HS-27A (cell line): ENCODE measurements around the gene CTBP1.

Experiments used
- DNase-seq: peaks from one replicate; pipeline ENCODE4 v3.0.0-alpha.2; 2012; ENCODE audit warnings: low read depth, missing footprints

CTBP1 gene

DNA sequence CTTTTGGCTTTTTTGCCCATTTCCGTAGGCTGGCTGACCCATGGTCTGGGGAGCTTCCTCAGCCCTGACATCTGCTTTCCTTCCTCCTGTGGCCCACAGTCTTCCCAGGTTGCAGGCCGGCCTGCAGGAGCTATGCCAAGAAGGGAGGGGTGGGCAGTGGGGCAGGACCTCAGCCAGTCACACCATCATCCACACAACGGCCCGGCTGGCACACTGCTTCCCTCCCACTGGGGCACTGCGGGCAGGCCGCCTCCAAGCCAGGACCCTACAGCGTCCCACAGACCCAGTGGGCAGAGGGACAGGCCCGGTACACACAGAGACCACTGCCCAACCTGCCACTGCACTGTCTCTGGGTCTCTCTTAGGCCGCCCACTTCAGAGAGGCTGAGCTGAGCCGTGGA lies 38.0 kb downstream of the CTBP1 start:
- no peak for DNase-seq

GRCh38 chr4:1210241-1210841 lies 38.6 kb downstream of the CTBP1 start:
- no peak for DNase-seq

DNA sequence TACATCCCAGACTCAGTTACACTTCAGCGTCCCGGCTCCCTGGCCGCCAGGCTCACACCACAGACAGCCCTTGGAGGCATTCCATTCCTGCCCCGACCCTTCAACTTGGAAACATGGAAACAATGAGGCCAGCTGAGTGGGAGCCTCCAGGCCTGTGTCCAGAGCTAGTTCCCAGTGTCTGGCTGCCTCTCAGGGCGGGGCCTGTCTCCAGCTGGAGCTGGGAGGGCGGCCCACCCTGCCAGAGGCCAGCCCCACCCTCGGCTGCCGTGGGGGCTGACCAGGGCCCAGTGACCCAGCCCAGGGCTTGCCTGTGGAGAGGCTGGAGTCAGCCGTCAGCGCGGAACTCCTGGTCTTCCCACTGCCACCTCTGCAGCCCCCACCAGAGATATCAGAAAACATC lies 39.1 kb downstream of the CTBP1 start:
- DNase-seq: no peak

DNA sequence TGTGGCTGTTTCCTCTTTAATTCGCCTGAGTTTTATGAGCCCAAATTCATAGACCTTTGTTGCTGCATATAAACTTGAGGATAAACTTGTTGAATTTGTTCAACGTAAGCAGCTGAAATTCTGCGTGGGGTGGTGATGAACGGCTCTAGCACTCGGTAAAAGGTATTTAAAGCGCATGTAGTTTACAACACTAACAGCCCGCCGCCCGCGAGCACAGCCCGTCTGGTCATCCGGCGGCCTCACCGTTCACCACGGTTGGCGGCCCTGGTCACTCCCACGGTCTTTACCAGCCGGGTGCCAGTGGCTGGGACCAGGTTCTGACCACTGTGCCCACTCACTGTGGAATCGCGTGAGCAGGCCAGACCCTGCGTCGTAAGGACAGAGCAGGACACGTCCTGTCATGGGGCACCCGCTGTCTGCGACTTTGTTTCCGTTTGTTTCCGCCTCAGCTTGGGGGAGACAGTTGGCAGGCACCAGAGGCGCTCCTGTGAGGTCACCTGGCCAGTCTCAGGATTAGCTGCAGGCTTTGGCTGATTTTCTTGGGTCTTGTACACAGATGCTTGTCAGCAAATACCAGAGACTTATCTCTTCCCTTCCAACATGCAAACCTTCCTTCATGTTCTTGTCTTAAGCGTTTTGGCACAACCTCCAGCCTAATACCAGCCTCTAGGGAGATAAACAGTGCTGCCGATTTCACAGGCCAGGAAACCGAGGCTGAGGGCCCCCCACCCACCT lies 39.8 kb downstream of the CTBP1 start:
- no peak for DNase-seq

DNA sequence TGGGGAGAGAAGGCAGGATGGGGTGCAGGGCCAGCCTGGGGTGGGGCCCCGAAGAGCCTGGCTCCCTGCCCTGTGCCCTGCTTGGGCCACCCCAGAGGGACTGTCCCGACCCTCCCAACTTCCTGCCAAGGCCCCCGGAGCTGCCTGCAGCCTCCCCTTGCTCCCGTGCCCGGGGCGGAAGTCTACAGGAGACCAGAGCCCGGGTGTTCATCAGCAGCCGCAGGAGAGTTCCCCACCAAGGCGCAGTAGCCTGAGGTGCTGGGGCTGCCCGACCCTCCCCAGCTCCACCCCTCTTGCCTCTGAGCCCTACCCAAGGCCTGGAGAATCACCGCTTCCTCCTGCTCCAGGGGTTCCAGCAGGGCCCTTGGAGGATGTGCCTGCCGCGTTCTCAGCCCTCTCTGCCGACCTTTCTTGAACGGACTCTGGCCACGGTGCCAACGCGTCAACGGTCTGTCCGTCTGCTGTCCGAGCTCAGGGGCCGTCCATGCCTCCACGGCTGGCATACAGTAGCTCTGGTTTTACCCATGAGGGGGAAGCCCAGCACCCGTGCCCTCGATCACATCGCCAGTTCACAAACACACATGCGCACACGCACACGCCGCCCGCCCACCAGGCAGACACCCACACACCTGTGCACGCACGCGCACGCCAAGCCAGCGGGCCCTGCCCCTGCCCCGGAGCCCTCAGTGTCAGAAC lies 40.5 kb downstream of the CTBP1 start:
- DNase-seq: no peak

- no peak for DNase-seq
These were observed 41.2 kb downstream of the CTBP1 start for GRCh38 chr4:1207603-1208265.

DNA sequence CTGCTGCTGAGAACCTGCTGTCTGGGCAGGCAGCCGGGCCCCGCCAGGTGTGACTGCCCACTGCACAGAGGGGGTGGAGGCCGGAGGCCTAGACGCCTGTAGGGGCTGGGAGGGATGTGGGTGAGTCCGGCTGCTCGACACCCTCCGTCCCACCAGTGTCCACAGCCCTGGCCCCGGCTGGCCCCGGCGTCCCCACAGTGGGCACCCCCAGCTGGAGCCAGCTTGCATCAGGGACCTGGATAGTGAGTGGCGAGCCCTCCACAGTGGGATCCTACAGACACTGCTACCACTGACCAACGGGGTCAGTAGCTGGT lies 41.8 kb downstream of the CTBP1 start:
- no peak for DNase-seq

DNA sequence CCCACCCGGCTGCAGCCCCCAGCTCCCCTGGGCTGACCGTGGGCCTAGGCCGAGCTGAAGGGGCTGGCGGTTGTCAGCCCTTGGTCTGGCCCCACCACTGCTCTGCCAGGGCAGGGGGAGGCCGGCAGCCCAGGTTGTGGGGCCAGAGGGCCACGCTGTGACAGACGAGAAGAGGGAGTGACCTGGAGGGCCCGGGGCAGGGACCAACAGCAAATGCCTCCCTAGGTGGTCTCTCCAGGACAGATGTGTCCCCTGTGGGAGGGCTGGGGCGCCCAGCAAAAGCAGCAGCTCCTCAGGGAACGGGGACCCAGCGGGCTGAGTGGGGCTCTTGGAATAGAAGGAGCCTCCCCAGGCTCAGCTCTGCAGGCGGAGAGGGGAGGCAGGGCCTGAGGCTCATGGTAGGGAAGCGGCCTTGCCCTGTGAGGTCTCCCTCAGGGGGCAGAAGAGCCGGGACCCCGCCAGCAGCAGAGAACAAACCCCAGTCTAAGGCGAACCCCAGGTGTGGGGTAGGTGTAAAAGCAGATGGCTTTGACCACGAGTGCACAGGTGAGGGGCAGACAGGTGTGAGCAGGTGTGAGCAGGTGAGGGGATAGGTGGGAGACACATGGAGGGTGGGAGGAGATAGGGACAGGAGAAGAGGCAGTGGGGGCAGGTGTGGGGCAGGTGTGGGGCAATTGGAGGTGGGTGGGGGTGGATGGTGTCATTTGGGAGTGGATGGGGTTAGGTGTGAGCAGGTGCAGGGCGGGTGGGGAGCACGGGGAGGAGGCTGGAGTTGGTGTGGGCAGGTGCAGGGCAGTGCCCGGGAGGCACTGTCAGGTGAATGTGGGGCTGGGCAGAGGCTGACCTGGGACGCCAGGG lies 42.4 kb downstream of the CTBP1 start:
- DNase-seq: no peak

DNA sequence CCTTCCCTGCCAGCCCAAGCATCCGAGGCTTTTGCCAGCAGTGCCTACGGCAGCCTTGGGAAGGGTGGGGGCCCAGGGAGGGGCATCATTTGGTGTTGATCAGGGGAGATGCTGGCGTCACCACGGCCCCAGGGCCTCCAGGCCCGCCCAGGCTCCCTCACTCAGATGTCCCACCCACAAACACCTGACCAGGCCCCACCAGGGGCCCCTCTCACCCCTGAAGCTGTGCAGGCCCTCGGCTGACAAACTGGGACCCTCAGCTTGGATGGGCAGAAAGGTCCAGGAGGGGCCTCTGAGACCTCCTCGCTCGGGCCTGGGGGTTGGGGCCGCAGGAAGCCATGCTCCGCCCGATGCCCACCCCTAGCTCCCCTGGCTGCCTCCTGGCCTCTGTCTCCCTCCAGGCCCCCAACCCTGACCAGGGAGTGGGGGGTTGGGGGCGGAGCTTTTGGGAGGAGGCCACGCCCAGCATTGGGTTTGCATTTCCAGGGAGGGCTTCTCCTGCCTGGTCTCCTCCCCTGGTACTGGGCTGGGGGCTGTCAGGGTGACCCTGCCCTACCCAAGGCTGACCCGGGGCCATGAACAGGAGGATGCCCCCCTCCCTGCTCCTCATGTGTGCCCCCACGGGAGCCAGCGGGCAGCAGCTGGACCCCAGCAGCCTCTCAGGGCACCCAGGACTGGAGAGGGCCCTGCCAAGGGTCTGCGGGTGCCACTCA lies 43.2 kb downstream of the CTBP1 start:
- no peak for DNase-seq

DNA sequence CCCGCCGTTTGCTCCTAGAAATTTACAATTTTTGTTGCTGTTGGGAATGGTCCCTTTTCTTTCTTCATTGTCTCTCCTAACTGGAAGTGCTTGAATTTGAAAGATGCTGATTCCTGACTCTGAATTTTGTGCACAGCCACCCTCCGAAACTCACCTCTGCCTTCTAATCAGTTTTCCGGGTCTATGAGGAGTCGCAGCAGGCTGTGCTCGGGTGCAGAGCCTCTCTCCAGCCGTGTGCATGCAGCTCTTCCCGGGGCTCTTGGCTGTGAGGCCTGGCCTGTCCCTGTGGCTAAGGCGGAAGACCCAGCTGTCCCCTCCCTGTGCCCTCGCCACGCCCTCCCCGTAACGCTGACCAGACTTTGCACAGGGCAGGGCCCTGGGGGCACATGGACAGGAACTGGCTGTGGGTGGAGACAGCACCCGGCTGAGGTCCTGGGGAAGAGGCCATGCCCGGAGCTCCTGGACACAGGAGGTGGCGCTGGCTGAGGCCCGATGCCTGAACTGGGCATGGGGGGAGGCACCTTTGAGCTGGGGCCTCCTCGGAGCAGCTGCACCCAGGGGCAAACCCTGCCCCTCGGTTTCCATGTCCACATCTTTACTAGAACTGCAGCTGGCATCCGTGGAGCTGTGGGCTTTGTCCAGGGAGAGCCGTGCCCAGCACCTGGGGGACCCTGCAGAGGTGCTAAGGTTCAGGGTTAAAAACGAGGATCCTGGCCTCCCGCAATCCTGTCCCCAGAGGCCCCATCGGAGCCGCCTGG lies 43.9 kb downstream of the CTBP1 start:
- DNase-seq: no peak

DNA sequence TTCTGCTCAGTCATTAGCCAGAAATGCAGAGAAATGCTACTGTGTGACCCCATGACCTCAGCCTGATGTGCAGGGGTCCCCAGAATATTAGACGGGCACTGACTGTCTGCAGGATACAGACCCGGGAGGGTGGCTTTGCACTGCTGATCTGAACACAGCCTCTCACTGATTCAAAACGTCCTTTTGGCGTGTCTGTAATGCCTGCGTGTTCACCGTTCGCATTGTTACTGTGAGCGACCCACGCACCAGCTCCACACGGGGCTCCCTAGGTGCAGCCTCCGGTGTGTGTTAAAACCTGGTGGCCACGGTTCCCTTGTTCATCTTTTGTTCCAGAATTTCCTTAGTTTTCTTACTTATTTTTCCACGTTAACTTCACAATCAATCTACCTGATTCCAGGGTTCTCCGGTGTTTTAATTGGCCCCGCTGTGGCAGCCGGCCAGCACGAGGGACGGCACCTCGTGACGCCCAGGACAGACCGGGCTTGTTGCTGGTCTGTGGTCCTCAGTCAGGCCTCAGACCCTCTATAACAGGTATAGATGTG lies 44.6 kb downstream of the CTBP1 start:
- DNase-seq: no peak

- DNase-seq: no peak
These were observed 45.8 kb downstream of the CTBP1 start for GRCh38 chr4:1203026-1203616.

DNA sequence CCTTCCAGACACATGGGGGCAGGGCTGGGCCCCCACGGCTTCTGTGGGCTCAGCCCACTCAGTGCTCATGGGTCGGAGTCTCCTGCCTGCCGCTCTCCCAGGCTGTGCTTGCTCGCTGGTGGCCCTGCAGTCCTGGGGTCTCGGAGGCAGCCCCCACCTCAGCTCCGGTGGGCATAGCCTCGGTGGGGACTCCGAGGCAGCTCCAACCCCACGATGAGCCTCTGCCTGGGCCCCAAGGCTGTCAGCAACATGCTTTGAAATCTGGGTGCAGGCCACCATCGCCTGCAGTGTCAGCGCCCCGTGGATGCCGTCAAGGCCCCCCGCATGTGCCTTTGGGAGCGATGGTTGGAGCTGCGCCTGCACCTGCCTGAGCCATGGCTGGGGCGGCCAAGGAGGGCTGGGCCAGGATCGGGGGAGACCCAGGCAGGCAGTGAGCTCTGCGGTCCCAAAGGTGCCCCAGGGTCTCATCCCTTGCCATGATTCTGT lies 46.4 kb downstream of the CTBP1 start:
- DNase-seq: no peak

GRCh38 chr4:1201851-1202525 lies 46.9 kb downstream of the CTBP1 start:
- DNase-seq: no peak

- DNase-seq: no peak
These were observed 48.4 kb downstream of the CTBP1 start for GRCh38 chr4:1200425-1201035.

DNA sequence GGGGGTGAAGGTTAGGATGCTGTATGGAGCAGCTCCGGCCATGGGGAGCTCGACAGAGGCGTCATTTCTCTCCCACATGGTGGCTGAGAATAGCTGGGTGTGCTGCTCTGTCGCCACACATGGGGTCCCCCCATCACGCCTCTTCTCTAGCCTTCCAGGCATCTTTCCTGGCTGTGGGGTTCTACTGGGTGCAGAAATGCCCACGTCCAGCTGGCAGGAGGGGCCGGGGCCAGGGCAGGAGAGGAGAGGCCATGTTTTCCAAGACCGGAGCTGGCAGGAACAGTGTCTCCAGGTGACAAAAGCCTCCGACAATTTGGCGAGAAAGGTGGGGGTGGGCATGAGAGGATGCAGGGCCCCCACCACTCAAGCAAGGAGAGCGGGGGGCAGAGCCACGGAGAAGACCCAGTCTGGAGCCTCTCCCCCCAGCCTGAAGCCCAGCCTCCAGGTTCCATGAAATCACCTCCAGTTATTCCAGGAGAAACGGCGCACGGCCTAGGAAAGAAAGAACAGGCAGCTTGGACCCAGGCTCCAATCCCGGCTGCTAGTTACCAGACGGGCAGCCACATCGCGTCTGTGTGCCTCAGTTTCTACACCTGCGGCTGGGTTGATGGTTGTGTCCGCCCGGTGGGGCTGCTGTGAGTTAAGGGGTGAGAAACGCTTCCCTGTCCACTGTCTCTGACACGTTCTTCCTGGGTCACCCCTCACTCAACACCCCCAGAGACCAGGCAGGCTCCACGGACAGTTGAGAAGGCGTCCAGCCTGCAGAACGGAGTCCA lies 49.2 kb downstream of the CTBP1 start:
- no peak for DNase-seq

- DNase-seq: no peak
These were observed 50.7 kb downstream of the CTBP1 start for GRCh38 chr4:1198098-1198844.
